ENCODE results near the gene GRIA4.

GRCh38 chr11:106014620-106015019 is 404.7 kb downstream of the GRIA4 start:
- no peak for TF ChIP-seq SPI1 (IDR thresholded peaks at IDR 0.05; ENCODE audit: low read depth, low read length)
- TF ChIP-seq POLR2A (IDR thresholded peaks at IDR 0.05; ENCODE audit: low read depth, low read length) = no peak
- no peak for TF ChIP-seq TAF1 (IDR thresholded peaks at IDR 0.05; ENCODE audit: low read depth, low read length)
- TF ChIP-seq POLR2AphosphoS5 (IDR thresholded peaks at IDR 0.05; ENCODE audit: low read depth, low read length) = no peak
